Activated CD4-positive, alpha-beta T cell treated with anti-CD3 and anti-CD28 coated beads, Interleukin-2, amount 50 U/mL, for 4 hours (primary cell): ENCODE results near the gene FRMD4A.
"Not testable (repeated sequence)": the region's sequence is repeated elsewhere in the genome, so short reads cannot be mapped to it uniquely, and the experiment has no call there.

ENCODE experiments used
- DNase-seq, 2 experiments: peaks; one replicate each; pipeline ENCODE4 v3.0.0-alpha.2; 2020

The FRMD4A gene

DNA sequence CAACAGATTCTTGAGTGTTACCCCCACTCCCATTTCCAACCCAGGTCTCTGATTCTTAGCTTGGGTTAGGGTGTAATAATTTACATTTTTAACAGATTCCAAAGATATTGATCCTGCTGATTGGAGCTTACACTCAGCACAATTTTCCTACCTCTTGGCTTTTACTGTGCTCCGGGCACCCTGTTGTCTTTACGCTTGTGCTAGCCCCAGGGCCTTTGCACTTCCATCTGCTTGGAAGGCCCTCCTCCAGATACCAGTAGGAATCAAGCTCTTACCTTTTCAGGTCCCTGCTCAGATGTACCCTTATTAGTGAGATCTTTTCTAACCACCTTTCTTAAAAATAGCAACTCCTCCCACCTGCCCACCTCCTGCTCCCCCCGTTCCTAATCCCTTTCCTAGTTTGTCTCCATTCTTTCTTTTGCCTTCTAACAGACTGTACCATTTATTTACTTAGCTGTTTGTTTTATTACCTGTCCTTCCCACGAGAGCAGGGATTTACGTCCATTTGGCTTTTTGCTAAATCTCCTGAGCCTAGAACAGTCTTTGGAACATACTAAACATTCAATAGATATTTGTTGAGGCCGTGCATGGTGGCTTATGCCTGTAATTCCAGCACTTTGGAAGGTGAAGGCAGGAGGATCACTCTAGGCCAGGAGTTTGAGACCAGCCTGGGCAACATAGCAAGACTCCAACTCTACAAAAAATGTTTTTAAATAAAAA is 427.7 kb downstream of the FRMD4A start:
- DNase-seq, result no peak

DNA sequence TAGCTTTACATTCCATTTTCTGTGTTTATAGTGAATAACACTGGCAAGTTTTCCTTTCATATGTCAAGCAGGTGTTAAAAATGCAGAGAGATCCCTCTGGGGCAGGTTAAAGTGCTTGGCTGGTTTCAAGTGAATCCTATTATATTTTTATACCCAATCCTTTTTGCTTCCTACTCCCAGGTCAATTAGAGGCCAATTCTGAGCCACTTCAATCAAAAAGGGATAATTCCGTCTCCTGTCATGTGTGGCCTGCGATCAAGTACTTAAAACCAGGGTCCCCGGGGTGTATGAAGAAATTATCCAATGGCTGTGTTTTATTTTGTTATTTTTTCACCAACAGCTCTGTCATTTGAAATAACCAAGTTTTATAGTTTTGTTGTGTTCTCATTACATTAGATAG is 430.8 kb downstream of the FRMD4A start:
- DNase-seq, result no peak

DNA sequence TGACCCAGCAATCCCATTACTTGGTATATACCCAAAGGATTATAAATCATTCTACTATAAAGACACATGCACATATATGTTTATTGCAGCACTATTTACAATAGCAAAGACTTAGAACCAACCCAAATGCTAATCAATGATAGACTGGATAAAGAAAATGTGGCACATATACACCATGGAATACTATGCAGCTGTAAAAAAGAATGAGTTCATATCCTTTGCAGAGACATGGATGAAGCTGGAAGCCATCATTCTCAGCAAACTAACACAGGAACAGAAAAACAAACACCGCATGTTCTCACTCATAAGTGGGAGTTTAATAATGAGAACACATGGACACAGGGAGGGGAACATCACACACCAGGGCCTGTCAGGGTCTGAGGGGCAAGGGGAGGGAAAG is 434.6 kb downstream of the FRMD4A start:
- DNase-seq, result not testable (repeated sequence)

DNA sequence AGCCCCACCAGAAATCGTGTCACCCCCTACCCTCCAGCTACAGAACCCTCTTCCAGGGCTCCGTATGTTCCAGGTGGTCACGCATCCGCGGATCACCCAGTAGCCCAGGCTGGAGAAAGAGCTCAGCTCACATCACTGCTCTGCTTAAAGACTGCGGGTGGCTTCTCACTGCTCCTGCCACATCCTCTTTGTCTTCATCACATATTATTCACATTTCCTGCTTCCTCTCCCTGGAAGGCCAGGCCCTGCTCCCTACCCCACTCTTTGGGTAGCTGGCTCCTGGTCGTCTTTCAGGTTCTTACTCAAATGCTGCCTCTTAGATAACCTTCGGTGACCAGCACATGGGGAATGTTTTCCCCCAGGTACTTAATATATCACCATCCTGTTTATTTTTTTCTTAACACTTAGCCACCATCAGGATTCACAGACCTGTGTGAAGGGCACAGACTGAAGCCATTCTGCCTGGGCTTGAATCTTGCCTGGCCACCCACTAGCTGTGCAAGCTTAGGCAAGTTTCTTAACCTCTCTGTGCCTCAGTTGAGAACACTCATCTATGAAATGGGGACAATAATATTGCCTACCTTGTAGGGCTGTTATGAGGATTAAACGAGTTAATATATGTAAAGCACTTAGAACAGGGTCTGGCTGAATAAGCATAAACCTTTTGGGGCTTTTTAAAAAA is 436.2 kb downstream of the FRMD4A start:
- no peak for DNase-seq

DNA sequence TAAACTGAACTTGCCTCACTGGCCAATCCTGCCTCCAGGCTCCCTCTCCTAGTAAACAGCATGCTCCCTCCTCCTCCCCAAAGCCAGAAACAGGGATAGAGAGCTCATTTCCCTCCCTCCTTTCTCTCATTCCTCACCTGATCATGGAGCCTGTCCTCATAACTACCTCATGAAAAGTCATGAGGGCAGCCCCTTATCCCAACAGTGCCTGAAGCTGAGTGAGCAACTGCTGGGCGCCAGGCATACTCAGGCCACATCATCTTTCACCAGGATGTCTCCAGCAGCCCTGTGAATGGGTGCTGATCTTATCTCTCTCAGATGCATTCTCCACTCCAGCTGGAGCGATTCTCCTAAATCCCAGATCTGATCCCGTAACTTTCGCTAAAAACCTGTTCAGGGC is 436.8 kb downstream of the FRMD4A start:
- no peak for DNase-seq

DNA sequence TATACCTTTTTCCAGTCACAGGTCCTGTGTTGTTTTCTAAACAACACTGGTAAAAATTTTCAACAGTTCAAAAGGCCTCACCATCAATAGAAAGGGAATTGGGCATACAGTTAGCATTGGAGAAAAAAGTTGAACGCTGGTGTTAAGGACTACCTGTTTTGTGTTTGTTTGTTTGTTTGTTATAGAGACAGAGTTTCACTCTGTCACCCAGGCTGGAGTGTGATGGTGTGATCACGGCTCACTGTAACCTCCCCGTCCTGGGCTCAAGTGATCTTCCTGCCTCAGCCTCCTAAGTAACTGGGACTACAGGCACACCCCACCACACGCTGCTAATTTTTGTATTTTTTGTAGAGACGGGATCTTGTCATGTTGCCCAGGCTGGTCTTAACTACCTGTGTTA is 437.9 kb downstream of the FRMD4A start:
- no peak for DNase-seq

DNA sequence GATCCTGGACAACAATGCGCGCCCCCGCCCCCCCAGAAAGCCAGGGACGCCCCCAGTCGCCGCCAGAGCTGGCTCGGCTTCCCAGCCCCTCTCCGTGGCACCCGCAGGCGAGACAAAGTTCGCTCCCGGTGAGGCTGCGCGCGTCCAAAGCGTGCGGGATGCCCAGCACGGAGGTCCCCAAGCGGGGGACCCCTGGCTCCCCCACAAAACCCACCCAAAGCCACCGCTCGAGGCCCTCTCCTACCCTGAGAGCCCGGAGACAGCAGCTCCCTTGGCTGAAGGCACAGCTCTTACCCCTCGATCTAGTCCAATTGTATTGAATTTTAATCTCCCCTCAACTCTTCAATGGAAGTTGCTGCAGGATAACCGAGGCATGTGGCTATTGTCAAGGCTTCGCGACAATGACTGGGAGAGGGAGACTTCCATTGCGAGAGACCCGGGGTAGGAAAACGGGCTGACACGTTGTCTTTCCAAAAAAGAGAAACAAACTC is 438.7 kb downstream of the FRMD4A start:
- no peak for DNase-seq

DNA sequence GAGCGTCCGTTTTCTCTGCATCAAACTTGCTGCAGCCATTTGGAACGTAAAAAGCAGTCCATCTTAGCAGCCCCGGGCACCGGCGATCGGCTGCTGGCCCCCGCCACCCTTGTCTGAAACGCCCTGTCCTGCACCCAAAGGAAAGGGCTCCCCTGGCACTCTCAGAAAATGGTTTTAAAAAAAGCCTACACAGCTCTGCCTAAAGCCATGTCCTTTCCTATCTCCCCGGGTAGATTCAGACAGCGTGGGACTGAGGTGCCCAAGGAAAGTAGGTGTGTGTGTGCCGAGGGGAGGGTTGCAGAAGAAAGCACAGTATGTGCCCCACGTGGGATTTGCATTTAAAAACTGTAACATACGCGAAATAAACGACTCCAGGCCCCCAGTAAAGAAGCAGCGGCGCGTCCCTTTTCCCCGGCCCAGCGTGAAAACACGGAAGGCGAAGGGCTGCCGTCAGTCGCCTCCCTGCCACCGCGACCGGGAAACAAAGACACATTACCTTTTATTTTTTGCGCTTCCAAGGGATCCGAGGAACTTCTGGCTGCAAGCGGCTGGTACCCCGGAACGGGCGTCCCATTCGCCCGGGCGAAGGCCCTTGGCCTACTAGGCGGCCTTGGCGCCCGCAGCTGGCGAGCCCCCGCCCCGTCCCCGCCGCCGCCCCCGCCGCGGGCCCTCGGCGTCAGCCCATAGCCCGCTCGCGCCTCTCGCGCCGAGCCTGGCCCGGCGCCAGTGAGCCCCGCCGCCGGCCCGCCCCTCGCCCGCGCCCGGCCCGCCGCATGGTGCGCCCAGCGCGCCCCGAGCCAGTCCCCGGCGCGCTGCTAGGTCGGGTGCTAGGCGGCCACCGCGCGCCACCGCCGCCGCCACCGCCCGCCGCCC is 439.4 kb downstream of the FRMD4A start:
- DNase-seq, result no peak

DNA sequence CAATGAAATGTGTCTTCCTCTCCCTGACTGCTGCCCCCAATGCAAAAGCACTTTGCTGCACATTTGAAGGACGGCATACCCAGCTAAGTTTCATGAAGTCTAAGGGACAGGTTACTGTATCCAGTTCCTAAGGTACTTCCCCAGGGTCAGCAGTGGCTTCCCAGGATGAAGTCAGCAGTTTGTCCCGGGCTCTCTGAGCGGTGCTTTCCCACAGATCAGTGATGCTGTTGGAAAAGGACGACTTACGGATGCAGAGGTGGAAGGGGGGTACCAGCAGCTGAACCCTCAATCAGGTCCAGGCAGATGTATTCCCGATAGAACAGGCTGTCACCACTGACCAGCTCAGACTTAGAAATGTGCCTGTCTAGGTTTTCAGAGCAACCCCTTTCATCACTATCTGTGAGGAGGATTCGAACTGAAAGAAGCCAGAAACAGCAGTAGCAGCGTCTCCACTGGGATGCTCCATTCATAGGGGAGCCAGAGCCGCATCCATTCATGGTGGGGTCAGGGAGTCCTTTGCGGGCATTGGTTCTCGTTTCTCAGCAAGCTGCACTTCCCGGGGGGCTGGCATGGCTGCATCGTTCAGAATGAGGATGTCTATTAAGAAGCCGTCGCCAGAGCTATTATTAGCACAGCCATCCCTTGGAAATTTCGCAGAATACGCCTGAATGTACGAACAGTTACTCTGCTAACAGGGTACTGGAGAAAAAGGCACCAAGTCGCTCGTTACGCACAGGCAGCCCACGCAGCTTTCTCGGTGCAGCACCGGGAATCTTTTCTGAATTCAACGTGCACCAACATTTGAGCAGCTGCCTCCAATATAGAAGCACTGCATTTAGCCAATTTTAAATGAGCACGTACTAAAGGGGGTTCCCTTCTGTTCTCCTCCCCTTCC is 440.2 kb downstream of the FRMD4A start:
- DNase-seq, result no peak

DNA sequence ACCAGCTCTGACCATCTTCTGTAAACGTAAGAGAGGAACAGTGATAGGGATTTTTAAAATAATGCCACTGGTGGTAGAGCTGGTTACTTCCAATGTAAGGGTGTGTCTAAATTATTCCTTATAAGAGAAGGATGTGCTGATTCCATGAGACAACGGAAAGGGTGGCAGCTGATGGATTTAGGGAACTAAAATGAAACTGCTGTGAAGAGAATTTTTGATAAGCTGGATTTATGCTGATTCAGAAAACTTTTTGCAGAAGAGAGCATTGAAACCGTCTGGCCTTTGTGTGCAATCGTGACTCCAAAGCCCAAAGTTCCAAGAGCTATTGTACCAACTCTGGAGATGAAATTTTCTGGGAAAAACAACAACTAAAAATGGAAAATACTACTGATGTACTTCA is 443.0 kb downstream of the FRMD4A start:
- no peak for DNase-seq

DNA sequence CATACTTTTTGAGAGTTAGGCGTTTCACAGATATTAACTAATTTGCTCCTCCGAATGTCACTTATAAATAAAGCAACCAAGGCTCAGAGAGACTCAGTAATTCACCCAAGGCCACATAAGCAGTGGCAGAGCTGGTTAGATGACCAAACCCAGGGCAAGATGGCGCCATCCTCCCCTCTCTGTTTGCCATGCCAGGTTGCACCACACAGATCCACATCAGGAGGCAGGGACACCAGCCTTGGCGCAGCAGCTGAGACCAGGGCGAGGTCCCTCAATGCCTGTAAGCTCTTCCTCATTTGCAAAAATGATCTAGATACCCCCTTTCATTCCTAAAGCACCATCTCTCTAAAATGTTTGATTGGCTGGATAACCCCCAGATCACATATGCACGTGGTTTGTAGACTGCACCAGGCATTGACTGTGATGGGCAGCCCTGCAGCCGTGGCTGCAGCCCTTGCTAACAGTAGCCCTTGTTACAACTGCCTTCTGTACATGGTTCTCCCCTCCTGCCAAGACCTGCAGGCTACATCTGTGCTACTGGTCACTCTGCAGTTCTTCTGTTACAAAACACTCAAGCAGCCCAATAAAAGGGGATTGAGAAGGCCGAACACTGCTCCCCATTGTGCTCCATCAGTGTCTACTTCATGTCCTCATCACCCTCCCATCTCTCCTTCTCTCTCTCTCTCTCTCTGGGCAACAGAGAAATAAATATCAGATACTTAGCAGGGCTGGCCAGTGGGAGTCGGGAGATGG is 445.3 kb downstream of the FRMD4A start:
- no peak for DNase-seq

DNA sequence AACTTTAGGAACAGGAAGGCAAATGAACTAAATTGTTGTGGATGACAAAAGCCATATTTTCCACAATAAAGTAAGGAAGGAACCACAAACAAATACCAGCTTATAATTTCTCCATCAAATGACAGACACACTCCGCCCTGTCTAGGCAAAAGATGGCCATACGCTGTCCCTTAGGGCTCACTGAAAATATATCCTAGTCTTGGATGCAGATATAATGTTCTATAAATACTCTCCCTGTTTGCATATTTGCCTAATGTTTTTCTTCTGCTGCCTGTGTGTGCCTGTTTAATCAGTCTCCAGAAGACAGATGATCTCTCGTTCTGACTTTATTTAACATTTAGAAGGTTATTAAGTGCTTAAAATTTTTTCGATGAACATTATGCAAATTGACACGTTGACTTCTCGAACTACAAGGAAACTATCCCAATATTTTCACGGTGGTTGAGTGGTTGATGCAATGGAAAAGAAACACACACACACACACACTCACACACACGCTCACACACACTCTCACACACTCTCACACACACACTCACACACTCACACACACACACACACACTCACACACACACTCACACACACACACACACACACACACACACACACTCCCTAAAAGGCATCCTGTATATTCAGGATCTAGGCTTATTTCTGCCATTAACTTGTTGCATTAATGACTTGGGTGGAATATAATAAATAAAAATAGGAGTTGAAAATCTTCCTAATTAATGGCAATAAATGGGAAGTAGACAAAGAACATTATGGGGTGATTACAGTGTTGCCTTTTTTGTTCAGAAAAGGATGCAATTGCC is 446.9 kb downstream of the FRMD4A start:
- DNase-seq, result no peak

DNA sequence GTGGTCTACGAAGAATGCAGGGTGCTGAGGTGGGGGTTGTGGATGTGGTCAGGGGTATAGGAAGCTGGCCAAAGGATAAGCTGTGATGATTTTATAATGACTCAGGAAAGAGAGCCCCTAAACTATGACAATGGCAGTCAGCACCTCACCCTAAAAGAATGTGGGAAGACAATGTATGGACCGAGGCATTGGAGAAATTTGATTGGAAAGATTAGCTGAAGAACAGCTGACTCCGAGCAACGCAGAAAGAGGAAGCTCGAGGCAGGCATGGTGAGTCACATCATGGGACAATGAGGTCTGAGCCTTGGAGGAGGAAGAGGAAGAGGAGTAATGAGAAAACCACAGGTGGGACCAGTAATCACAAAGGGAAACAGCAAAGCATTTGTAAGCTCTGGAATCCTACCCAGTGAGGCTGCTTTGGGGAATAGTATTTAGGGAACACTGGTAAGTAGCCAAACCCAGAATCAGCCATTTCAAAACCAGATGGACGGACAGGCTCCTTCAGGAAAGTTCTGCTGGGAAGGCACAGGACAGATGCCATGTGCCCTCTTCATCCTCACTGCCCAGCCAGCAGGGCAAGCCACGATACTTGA is 448.5 kb downstream of the FRMD4A start:
- DNase-seq, result no peak

DNA sequence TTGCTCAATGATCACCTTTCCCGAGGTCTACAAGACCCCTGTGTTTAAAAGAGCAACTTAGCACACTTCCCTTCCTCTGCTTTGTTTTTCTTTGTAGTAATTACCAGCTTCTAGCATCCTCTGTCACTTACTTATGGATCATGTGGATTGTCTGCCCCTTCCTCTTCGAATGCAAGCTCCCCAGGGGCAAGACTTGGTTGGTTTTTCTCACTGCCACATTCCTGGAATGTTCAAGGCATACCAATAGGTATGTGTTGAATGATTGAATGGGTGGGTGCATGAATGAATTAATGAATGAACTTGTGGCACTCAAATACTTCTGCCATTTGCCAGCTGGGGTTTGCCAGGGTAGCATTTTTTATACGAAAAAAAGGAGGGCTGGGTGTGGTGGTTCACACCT is 450.0 kb downstream of the FRMD4A start:
- DNase-seq, result no peak

DNA sequence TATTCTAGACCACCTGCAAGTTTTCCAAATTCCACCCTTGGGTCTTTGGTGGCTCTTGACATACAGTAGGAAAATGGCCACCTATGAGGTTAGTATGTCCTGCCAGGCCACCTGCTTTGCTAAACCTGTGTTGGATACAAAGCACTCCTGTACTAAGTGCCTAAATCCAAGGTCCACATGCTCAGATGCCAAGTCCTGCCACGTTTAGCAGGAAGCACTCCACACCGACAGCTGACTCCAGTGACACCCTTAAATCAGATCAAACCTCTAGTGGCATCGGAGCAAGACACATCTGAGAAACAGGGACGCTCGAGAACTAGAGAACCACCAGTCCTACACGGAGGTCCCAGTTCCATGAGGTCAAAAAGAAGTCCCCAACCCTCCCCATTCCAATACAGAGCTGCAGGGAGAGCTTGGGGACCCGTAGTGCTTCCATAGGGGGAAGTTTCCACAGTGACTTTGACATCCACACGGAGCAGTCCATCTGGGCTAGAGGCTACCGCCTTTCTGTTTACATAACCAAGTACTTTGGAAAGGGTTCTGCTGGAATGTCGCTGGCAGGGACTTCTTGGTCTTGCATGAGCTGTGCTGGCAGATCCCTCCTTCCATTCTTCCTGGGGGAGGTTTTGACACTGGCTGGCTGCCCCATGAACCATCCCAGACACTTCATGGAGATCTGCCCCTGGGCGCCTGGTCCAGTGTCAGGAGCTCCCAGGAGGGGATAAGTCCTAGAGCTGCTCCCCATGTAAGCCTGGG is 453.4 kb downstream of the FRMD4A start:
- DNase-seq, result no peak

DNA sequence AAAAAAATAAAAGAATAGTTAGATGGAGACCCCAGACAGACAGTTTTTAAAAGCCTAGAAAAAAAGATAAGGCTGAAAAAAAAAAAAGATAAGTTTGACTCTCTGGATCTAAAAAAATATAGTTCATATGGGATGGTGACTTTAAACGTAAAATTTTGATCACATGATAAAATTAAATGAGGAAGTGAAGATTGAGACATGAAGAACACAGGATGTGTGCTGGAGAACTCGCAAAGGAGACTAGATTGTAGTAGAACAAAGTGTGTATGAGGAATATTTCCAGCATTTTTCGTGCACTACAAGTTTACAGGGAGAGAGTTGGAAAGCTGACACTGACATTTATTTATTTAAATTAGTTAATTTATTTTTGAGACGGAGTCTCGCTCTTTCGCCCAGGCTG is 457.5 kb downstream of the FRMD4A start:
- no peak for DNase-seq

DNA sequence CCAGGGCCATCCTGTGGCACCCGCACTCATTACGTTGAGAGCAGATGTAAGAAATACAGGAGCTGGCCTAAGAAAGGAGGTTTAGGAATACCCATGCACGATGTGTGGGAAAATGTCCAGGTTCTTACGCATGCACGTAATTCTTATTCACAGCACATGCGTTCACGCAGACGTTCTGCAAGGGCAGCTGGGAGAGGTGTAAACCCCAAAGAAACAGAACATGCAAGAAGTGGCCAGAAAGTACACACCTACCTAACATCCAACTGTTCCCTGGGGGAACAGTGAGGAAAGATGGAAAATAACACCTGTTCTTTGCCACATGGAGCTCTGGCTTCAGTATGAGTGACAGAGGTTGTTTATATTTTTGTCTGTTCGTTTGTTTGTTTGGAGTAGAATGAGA is 458.3 kb downstream of the FRMD4A start:
- DNase-seq, result no peak

DNA sequence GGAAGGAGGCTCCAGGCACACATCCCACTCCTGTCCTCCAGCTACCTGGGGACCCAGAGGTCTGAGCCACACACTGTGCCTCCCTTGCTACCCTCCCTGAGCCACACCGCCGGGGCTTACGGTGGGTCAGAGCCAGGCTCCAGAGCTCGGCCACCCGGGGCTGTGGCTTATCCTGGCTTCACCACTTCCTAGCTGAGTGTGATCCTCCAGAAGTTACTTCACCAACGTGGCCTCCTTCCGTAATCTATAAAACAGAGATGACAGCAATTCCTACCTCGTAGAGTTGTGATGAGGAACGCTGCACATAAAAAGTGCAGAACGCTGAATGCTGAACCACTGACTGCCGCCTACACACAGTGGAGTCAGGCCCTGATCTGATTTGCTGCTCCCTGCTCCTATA is 458.9 kb downstream of the FRMD4A start:
- no peak for DNase-seq

DNA sequence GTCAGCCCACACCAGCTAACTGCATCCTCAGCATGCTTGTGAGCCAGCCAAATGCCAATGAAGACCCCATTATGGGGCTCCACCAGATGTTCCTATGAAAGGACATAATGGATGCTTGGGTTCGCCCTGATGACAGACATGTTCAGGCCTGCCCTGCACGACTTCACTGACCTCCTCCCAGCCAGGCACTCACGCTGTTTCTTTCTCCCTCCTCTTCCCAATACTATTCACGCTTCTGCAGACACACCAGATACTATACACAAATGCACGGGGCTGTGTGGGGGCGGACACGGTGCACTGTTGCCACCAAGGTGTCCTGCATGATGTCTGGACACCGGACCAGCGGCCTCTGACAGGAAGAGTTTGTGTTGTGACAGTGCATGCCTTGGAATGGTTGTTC is 459.7 kb downstream of the FRMD4A start:
- DNase-seq, result no peak

DNA sequence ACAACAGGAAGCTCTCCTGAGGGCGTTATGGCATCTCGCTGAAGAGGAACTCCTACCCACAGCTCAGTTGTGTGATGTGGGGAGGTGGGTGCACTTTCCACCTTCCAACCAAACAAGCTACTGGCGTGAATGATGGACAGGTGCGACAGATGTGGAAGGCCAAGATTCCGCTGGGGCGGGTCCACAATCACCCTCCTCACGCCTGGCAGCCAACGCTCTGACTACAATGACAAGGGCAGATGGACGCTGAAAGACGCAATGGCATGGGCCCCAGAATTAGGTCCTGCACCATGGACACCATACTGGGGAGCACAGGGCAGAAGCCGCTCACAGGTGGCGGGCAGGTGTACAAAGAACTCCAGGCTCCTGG is 461.4 kb downstream of the FRMD4A start:
- no peak for DNase-seq
